ENCODE results near the gene SGMS1. TPM values are rescaled to one million over a fixed set of nuclear protein-coding genes. Genes with fewer than 3 reads are reported as not detected.
"Not testable (repeated sequence)": the region's sequence is repeated elsewhere in the genome, so short reads cannot be mapped to it uniquely, and the experiment has no call there.

Gene SGMS1
- 10 to 100 TPM; 28.8 to 33.0 TPM for total RNA-seq
- polyA plus RNA-seq = 10 to 100 TPM in 1 of 2 donors, 1 to 10 TPM in 1; 10.0 to 11.7 TPM

GRCh38 chr10:50623663-50624412, at the start of gene SGMS1:
SGMS1 (minus strand) TSS chr10:50623956; CDS start chr10:50344114, 279,842 bp downstream.
- ChIA-PET POLR2A (ENCODE audit: partially characterized antibody) (interaction anchor here (0.9 to 6.6 kb wide), 24 partner anchors 9 to 1085 kb away, joined by 3 to 84 read pairs (median 6); partner anchors contain the start of genes ASAH2B, CSTF2T, ERCC6 and WASHC2A), CTCF (ENCODE audit: partially characterized antibody) (interaction anchor here (0.9 to 5.5 kb wide), 7 partner anchors 11 to 256 kb away, joined by 3 to 30 read pairs (median 3); no protein-coding TSS in a partner anchor)
- peak; percentile 77 to 83 (median 80) for DNase-seq
- Histone ChIP-seq H3K27me3 (ENCODE audit: insufficient read depth, low read length) (no peaks in the 10 kb centered on the region), H3K4me1 (ENCODE audit: insufficient read depth, low read length) (peaks cover 38% of the 10 kb centered on the region), H3K4me3 (ENCODE audit: low read length in 2 of 2) (peak within 1 kb of the TSS; percentile 93 to 97), H3K9me3 (ENCODE audit: control insufficient read depth in 1 of 2, low read length in 2 of 2) (no peaks in the 10 kb centered on the region), H3K27ac (ENCODE audit: low read depth, low read length) (peak within 1 kb of the TSS; percentile 99), H3K36me3 (ENCODE audit: insufficient read depth, low read length) (no peaks in the 10 kb centered on the region)
- peaks cover 0 to 26% of the 10 kb centered on the region in 2 donors for H3K36me3 Mint-ChIP-seq
- H3K27me3 Mint-ChIP-seq = no peaks in the 10 kb centered on the region
- peak within 1 kb of the TSS; percentile 96 to 99 (median 98) for H3K27ac Mint-ChIP-seq
- H3K4me3 Mint-ChIP-seq = peak within 1 kb of the TSS; percentile 93 to 99 (median 96)
- intact Hi-C loops (cut with micrococcal nuclease) = loop anchor here (1.0 to 10.0 kb wide), 5 partner anchors 19 to 1087 kb away; partner anchors contain the start of genes ASAH2B, ERCC6, PARG and TIMM23B
- peaks cover 0 to 4% (median 0%) of the 10 kb centered on the region in 8 donors for H3K9me3 Mint-ChIP-seq
- peaks cover 25 to 53% (median 33%) of the 10 kb centered on the region in 4 donors for H3K4me1 Mint-ChIP-seq

- H3K27me3 Mint-ChIP-seq; H3K9me3 ChIP-seq (ENCODE audit: control insufficient read depth in 1 of 2, low read length in 2 of 2); H3K36me3 Mint-ChIP-seq; H3K27me3 ChIP-seq (ENCODE audit: insufficient read depth, low read length); intact Hi-C loops (cut with micrococcal nuclease); H3K36me3 ChIP-seq (ENCODE audit: insufficient read depth, low read length); H3K4me3 ChIP-seq (ENCODE audit: low read length in 2 of 2); H3K27ac ChIP-seq (ENCODE audit: low read depth, low read length); CTCF ChIA-PET (ENCODE audit: partially characterized antibody); H3K9me3 Mint-ChIP-seq; POLR2A ChIA-PET (ENCODE audit: partially characterized antibody): not testable (repeated sequence)
- Mint-ChIP-seq H3K27ac (peak overlapping the region; percentile 75 to 91 (median 80)), H3K4me1 (peaks cover 13 to 33% (median 19%) of the 10 kb centered on the region in 4 donors), H3K4me3 (peak overlapping the region in 2 of 8 donors; percentile 39 to 43)
- peaks cover 10% of the 10 kb centered on the region for H3K4me1 ChIP-seq (ENCODE audit: insufficient read depth, low read length)
- peak; percentile 43 to 57 (median 50) for DNase-seq
Observed at GRCh38 chr10:50672152-50672551, 48.4 kb upstream of the SGMS1 start.

- intact Hi-C loops (cut with micrococcal nuclease); DNase-seq; H3K4me3 ChIP-seq (ENCODE audit: low read length in 2 of 2); H3K9me3 Mint-ChIP-seq; H3K27ac ChIP-seq (ENCODE audit: low read depth, low read length); H3K9me3 ChIP-seq (ENCODE audit: control insufficient read depth in 1 of 2, low read length in 2 of 2); H3K27me3 Mint-ChIP-seq; CTCF ChIA-PET (ENCODE audit: partially characterized antibody); H3K27me3 ChIP-seq (ENCODE audit: insufficient read depth, low read length); POLR2A ChIA-PET (ENCODE audit: partially characterized antibody); H3K36me3 Mint-ChIP-seq; H3K36me3 ChIP-seq (ENCODE audit: insufficient read depth, low read length): not testable (repeated sequence)
- H3K4me1 ChIP-seq (ENCODE audit: insufficient read depth, low read length) = peaks cover 10% of the 10 kb centered on the region
- Mint-ChIP-seq H3K27ac (peak overlapping the region; percentile 75 to 91 (median 80)), H3K4me3 (peak overlapping the region in 2 of 8 donors; percentile 11 to 39), H3K4me1 (peaks cover 13 to 33% (median 19%) of the 10 kb centered on the region in 4 donors)
Observed at GRCh38 chr10:50671645-50672044, 47.9 kb upstream of the SGMS1 start.

DNA sequence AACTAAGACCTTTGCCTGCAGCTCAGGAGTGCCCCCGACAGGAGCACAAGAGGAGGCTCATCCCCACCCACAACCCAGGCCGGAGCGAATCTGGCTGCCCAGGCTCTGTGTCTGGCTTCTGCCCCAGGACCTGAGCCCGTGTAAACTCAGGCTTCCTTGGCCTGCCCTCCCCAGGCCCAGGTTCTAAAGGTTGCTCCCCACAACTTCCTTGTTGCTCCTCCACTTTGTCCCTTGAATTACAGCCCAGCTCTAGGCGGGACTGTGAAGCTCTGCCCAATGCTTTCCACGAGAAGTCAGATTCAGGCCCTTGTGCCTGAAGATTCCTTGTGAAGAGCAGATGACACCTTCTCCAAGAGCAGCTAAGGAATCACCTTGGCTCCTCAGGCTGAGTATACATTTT, 46.2 kb upstream of the SGMS1 start:
- intact Hi-C loops (cut with micrococcal nuclease); H3K27me3 ChIP-seq (ENCODE audit: insufficient read depth, low read length); H3K27me3 Mint-ChIP-seq; H3K36me3 ChIP-seq (ENCODE audit: insufficient read depth, low read length); H3K36me3 Mint-ChIP-seq; H3K9me3 ChIP-seq (ENCODE audit: control insufficient read depth in 1 of 2, low read length in 2 of 2); H3K9me3 Mint-ChIP-seq; CTCF ChIA-PET (ENCODE audit: partially characterized antibody); H3K4me3 ChIP-seq (ENCODE audit: low read length in 2 of 2); H3K27ac ChIP-seq (ENCODE audit: low read depth, low read length); H3K4me3 Mint-ChIP-seq; POLR2A ChIA-PET (ENCODE audit: partially characterized antibody); DNase-seq: not testable (repeated sequence)
- peaks cover 10% of the 10 kb centered on the region for H3K4me1 ChIP-seq (ENCODE audit: insufficient read depth, low read length)
- H3K4me1 Mint-ChIP-seq = peaks cover 13 to 33% (median 19%) of the 10 kb centered on the region in 4 donors
- H3K27ac Mint-ChIP-seq = peak overlapping the region in 2 of 7 donors; percentile 61 to 83

- intact Hi-C loops (cut with micrococcal nuclease); H3K4me3 ChIP-seq (ENCODE audit: low read length in 2 of 2); DNase-seq; CTCF ChIA-PET (ENCODE audit: partially characterized antibody); H3K4me1 ChIP-seq (ENCODE audit: insufficient read depth, low read length); H3K9me3 Mint-ChIP-seq; H3K9me3 ChIP-seq (ENCODE audit: control insufficient read depth in 1 of 2, low read length in 2 of 2); H3K27me3 Mint-ChIP-seq; H3K27ac ChIP-seq (ENCODE audit: low read depth, low read length); H3K36me3 Mint-ChIP-seq; POLR2A ChIA-PET (ENCODE audit: partially characterized antibody); H3K27me3 ChIP-seq (ENCODE audit: insufficient read depth, low read length); H3K36me3 ChIP-seq (ENCODE audit: insufficient read depth, low read length); H3K4me3 Mint-ChIP-seq: not testable (repeated sequence)
- Mint-ChIP-seq H3K4me1 (peaks cover 12 to 19% (median 13%) of the 10 kb centered on the region in 4 donors), H3K27ac (peak overlapping the region in 1 of 7 donors; percentile 60)
Observed at GRCh38 chr10:50667353-50667752, 43.6 kb upstream of the SGMS1 start.

DNA sequence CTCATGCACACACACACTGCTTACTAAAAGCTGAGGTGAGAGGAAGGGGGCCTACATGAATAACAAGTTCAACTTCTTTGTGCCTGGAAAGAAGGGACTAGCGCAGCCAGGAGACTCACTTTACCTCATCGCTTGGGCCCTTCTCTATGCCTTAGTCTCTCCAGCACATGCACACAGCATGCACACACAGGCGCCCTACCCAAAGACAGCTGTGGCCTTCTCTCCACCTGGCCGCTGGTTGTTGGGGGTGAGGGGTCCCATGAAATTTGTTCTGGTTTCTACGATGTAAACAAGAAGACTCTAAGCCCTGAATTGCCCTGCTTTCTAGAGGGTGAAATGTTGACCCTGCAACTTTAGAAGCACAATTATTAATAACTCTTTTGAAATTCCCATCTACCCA, 38.7 kb upstream of the SGMS1 start:
- H3K36me3 Mint-ChIP-seq; intact Hi-C loops (cut with micrococcal nuclease); H3K9me3 Mint-ChIP-seq; H3K4me1 ChIP-seq (ENCODE audit: insufficient read depth, low read length); CTCF ChIA-PET (ENCODE audit: partially characterized antibody); H3K4me3 ChIP-seq (ENCODE audit: low read length in 2 of 2); H3K36me3 ChIP-seq (ENCODE audit: insufficient read depth, low read length); H3K27ac Mint-ChIP-seq; DNase-seq; POLR2A ChIA-PET (ENCODE audit: partially characterized antibody); H3K27me3 ChIP-seq (ENCODE audit: insufficient read depth, low read length); H3K4me3 Mint-ChIP-seq; H3K27me3 Mint-ChIP-seq; H3K27ac ChIP-seq (ENCODE audit: low read depth, low read length); H3K9me3 ChIP-seq (ENCODE audit: control insufficient read depth in 1 of 2, low read length in 2 of 2): not testable (repeated sequence)
- H3K4me1 Mint-ChIP-seq = peaks cover 0 to 14% (median 8%) of the 10 kb centered on the region in 4 donors

GRCh38 chr10:50661563-50661962, 37.8 kb upstream of the SGMS1 start:
- POLR2A ChIA-PET (ENCODE audit: partially characterized antibody); H3K9me3 Mint-ChIP-seq: not testable (repeated sequence)

More at GRCh38 chr10:50661563-50661962, 37.8 kb upstream of the SGMS1 start:
- H3K36me3 ChIP-seq (ENCODE audit: insufficient read depth, low read length); H3K27me3 Mint-ChIP-seq; DNase-seq; H3K27ac ChIP-seq (ENCODE audit: low read depth, low read length); H3K4me3 Mint-ChIP-seq; H3K27ac Mint-ChIP-seq; H3K27me3 ChIP-seq (ENCODE audit: insufficient read depth, low read length); intact Hi-C loops (cut with micrococcal nuclease); H3K9me3 ChIP-seq (ENCODE audit: control insufficient read depth in 1 of 2, low read length in 2 of 2); H3K4me1 ChIP-seq (ENCODE audit: insufficient read depth, low read length); H3K4me3 ChIP-seq (ENCODE audit: low read length in 2 of 2); H3K36me3 Mint-ChIP-seq: not testable (repeated sequence)
- H3K4me1 Mint-ChIP-seq = peaks cover 0 to 14% (median 8%) of the 10 kb centered on the region in 4 donors
- CTCF ChIA-PET (ENCODE audit: partially characterized antibody) = interaction anchor here (1.6 kb wide), 1 partner anchor 108 kb away, joined by 7 read pairs; no protein-coding TSS in a partner anchor

Data from CD4-positive, alpha-beta memory T cell (primary cell).